ENCODE results near the gene ELL. TPM values are rescaled to one million over a fixed set of nuclear protein-coding genes. Genes with fewer than 3 reads are reported as not detected.

The ELL gene
- total and polyA plus RNA-seq, 9 of the 15 experiments (the other 6 are each of a cell fraction or from before 2014, with no cell fraction given): 0.24 to 22.5 (median 4.1) TPM

GRCh38 chr19:18433015-18433691 lies 88.7 kb downstream of the ELL start (continued):
- TF ChIP-seq ZNF318 (IDR thresholded peaks at IDR 0.05; ENCODE audit: borderline replicate concordance in 1 of 2, low read depth in 1 of 2): no peak
- TF ChIP-seq SUPT5H (IDR thresholded peaks at IDR 0.05): peak; percentile 77
- no peak for TF ChIP-seq HES1 (IDR thresholded peaks at IDR 0.05; ENCODE audit: low read depth)
- TF ChIP-seq DNMT1 (IDR thresholded peaks at IDR 0.05): no peak
- TF ChIP-seq ZC3H8 (IDR thresholded peaks at IDR 0.05): no peak
- no peak for TF ChIP-seq CCAR2 (IDR thresholded peaks at IDR 0.05; ENCODE audit: low read depth, low read length)
- no peak for TF ChIP-seq ZNF217 (CRISPR knock-in tag; IDR thresholded peaks at IDR 0.05)
- no peak for TF ChIP-seq ETV5 (CRISPR knock-in tag; IDR thresholded peaks at IDR 0.05; ENCODE audit: low read depth)
- no peak for TF ChIP-seq RNF219 (CRISPR knock-in tag; IDR thresholded peaks at IDR 0.05)
- TF ChIP-seq ZNF644 (tag; IDR thresholded peaks at IDR 0.05; ENCODE audit: low read depth): no peak
- TF ChIP-seq RAD51 (IDR thresholded peaks at IDR 0.05; ENCODE audit: borderline replicate concordance, low read depth): peak; percentile 54; the same call in 1 of the 2 replicates
- TF ChIP-seq KAT2B (IDR thresholded peaks at IDR 0.05; ENCODE audit: low read depth, low read length): no peak
- TF ChIP-seq MAFF (IDR thresholded peaks at IDR 0.05; ENCODE audit: low read length): no peak
- no peak for TF ChIP-seq ZBTB34 (CRISPR knock-in tag; IDR thresholded peaks at IDR 0.05)
- no peak for TF ChIP-seq NFIX (CRISPR knock-in tag; IDR thresholded peaks at IDR 0.05; ENCODE audit: low read depth)
- no peak for TF ChIP-seq ZEB2 (IDR thresholded peaks at IDR 0.05)
- no peak for TF ChIP-seq POLR2H (tag; IDR thresholded peaks at IDR 0.05; ENCODE audit: low read depth)
